Activated CD4-positive, CD25-positive, alpha-beta regulatory T cell treated with anti-CD3 and anti-CD28 coated beads, Interleukin-2, amount 50 U/mL, for 24 hours (primary cell): ENCODE measurements around the gene SPARC.
A peak's percentile ranks its signal among the peaks of the same experiment; 100 is the strongest.

Experiments used
- ATAC-seq, 2 donors: fragments of 150-1000 bp; cut with Tn5 transposase; one replicate each; pipeline ENCODE4 v1.10.0; 2021; ENCODE audit warnings: mild to moderate bottlenecking in 1 of 2, moderate library complexity in 1 of 2

Gene SPARC

GRCh38 chr5:151677776-151678545 is 8.8 kb downstream of the SPARC start:
- ATAC-seq: no peak

DNA sequence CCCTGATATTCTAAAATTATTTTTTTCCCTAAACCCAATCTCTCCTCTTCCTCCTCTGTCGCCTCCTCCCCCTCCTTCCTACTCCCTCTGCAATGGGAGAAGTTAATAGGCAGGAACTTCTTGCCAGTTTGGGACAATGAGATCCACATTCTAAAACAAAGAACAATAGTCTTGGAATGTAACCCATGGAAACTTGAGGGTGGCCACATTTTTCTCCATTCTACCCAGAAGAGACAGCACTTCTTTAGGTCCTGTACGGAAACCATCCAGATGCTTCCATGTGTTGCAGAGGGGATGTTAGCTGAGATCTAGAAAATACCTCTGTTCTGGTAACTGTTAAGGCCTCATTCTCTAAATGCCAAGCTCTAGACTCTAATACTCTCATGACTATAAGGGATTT is 10.0 kb downstream of the SPARC start:
- ATAC-seq: no peak

GRCh38 chr5:151676314-151676712 is 10.4 kb downstream of the SPARC start:
- ATAC-seq: no peak

DNA sequence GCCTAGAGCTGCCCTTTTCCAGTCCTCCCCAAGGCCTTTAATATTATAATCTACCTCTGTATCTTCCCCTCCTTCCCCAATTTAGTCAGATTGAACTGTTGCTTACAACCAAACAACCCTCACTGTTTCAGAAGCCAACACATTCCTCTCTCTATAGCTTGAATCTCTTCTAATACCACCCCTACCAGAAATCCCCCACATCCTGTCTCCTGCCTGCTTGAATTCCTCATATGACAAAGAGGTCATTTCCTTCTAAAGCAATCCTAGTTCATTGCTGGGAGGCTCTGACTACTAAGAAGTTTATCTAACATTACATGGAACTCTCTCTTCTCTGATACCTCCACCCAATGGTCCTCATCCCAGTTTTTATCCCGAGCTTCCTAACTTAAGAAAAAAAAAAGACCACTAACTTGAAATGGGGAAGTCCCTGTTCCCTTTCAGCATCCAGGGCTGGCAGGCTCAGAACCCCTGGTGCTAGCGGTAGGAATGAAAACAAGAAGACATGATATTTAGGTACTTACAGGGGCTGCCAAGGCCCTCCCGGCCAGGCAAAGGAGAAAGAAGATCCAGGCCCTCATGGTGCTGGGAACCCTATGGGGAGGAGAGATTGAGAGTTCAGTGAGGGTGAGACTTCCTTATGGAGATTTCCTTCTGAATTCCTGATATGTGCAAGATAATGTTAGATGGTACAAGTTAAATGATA is 11.0 kb downstream of the SPARC start:
- ATAC-seq: no peak

- no peak for ATAC-seq
Measured at GRCh38 chr5:151674626-151675610, 11.8 kb downstream of the SPARC start.

DNA sequence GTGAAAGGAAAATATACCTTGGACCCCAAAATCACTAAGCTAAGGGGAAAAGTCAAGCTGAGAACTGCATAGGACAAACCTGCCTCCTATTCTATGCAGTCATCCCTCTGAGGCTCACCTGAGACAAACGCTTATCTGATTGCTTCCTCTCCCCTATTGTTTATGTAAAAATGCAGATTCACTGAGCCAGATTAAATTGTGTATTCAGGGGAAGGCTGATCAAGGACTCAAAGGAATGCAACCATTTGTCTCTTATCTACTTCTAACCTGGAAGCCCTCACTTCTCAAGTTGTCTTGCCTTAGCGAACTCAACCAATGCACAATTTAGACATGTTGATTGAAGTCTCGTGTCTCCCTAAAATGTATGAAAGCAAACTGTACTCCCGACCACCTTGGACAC is 13.3 kb downstream of the SPARC start:
- ATAC-seq: no peak

GRCh38 chr5:151672516-151672915 is 14.2 kb downstream of the SPARC start:
- ATAC-seq: no peak

DNA sequence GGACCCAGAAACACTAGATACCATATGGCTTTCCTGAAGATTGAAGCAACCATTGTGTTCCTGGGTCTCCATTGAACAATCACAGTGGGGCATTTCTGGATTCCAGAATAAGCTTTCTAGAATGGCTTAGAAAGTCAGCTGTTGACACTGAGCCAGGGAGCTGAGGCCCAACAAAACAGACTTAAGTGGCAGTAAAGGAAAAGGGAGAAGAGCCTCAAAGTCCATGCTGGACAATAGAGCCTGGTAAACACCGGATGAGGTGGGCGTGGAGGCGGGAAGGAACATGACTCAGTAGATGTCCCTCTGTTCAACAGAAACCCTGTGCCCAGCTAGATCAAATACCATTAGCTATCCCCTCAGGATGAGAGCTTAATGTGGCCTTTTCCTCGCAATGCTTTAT is 14.8 kb downstream of the SPARC start:
- ATAC-seq: no peak

DNA sequence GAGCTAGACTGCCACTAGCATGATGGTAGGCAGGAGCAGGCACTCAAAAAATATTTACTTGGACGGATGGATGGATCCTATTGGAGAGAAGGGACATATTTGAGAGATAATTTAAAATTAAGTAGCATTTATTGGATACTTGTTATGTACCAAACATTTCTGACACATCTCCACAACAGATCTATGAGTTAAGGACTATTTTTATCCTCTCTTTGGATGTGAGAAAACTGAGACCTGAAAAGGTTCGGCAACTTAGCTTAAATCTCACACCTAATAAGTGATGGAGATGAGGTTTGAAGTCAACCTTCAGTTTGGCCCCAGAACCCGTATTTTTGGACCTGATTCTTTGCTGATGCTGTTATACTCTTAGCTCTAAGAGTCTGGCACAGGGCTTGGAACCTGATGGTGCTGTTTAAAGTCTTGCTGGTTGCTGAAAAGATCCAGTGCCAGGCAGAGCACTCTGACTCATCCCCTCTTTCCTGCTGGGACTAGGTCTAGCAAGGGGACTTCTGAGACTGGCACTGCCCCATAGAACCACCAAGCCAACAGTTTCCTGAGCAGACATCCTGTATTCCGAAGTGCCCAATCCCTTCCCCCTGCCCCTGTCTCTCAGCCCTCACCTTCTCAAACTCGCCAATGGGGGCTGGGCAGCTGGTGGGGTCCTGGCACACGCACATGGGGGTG is 15.6 kb downstream of the SPARC start:
- ATAC-seq: no peak

DNA sequence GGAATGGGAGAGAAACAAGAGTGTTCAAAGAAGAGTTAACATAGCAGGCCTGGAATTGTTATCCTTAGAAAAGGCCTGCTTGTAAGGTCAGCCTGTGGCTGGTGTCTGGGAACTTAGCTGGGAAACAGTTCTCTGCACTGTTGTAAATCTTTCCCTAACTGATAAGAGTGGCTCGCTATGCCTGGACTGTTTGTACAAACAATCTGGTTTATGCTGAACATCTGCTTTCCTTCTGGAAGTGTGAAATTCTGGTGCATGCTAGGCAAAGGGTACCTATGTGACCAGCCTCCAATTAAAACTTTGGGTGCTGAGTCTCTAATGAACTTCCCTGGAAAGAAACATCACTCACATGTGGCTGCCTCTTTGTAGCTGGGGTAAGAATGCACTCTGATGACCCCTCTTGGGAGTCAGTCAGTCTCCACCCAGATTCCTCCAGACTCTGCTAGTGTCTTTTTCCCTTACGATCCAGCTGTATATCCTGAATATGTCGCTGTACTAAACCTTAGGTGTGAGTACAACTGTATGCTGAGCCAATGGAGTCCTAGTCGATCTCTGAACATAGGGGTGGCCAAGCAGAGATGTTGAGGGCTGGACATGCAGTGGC is 16.5 kb downstream of the SPARC start:
- ATAC-seq: no peak

DNA sequence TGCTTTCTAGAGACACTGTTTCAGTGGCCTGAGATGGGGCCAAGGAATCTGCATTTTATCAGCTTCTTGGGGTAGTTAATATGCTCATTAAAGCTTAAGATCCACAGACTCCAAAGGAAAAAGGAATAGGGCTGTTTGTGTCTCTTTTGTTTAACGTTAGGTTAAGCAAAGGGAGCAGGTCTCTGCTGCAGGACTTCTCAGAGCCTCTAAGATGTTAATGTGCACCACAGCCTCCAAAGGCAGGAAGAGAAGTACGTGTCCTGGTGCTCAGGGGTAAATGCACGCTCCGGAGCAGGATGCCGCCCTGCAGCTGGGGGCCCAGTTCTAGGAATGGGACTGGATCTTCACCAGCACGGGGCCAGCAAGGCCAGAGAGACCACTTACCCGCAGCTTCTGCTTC is 19.6 kb downstream of the SPARC start:
- no peak for ATAC-seq

GRCh38 chr5:151665613-151666012 is 21.1 kb downstream of the SPARC start:
- no peak for ATAC-seq

GRCh38 chr5:151664694-151665585 is 21.8 kb downstream of the SPARC start:
- no peak for ATAC-seq

- ATAC-seq: no peak
Measured at GRCh38 chr5:151663617-151664293, 23.0 kb downstream of the SPARC start.

GRCh38 chr5:151662805-151663204 is 23.9 kb downstream of the SPARC start:
- no peak for ATAC-seq

- peak in 1 of 2 donors; percentile 43 for ATAC-seq
Measured at GRCh38 chr5:151661968-151662732, 24.6 kb downstream of the SPARC start.

- no peak for ATAC-seq
Measured at GRCh38 chr5:151660616-151661495, 25.9 kb downstream of the SPARC start.

GRCh38 chr5:151659001-151659754 is 27.5 kb downstream of the SPARC start:
- ATAC-seq: peak; percentile 85 to 92
